ENCODE results near the gene C12orf56. TPM values are rescaled to one million over a fixed set of nuclear protein-coding genes. Genes with fewer than 3 reads are reported as not detected.

Gene C12orf56
- total RNA-seq, 1 experiment from 2014 or later, result not detected

GRCh38 chr12:64286521-64286920, 104.0 kb downstream of the C12orf56 start:
- Histone ChIP-seq H3K36me3 (ENCODE audit: insufficient read depth, low read length) (no peaks in the 10 kb centered on the region), H3K4me1 (ENCODE audit: low read length) (no peaks in the 10 kb centered on the region), H4K20me1 (ENCODE audit: insufficient read depth, low read depth, low read length) (no peaks in the 10 kb centered on the region), H3K79me2 (ENCODE audit: low read length) (no peaks in the 10 kb centered on the region), H3K4me3 (ENCODE audit: low read length) (no peak overlapping the region), H3K9ac (ENCODE audit: low read length) (no peak overlapping the region), H3K9me2 (replicated peaks; ENCODE audit: insufficient read depth, low read length) (no peaks in the 10 kb centered on the region), H3K27me3 (ENCODE audit: low read length) (no peaks in the 10 kb centered on the region), H3K9me3 (ENCODE audit: low read length) (no peaks in the 10 kb centered on the region), H2AFZ (ENCODE audit: low read length) (no peak overlapping the region), H3K4me2 (ENCODE audit: low read depth, low read length, poor library complexity, severe bottlenecking) (no peak overlapping the region), H3K27ac (ENCODE audit: low read length) (no peak overlapping the region)
- no peak for DNase-seq

DNA sequence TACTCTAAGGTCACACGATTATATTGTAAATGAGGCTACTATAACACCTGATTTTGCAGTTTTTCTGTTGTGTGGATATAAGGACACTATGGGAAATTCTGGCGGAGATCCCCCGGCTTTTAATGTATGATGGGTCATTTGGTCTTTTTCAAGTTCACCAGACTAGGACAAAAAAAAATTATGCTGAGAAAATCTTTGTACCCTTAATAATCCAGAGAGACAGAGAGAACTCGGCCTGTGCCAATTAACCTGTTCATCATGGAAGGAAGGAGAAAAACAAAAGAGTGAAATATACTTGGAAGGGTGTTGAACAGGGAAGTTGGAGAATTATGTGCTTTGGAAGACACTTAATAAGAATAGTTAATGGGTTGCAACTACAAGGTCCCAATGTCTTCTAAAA, 106.3 kb downstream of the C12orf56 start:
- no peak overlapping the region for H3K9ac ChIP-seq (ENCODE audit: low read length)
- no peaks in the 10 kb centered on the region for H3K4me1 ChIP-seq (ENCODE audit: low read length)
- H3K27me3 ChIP-seq (ENCODE audit: low read length), result no peaks in the 10 kb centered on the region
- H3K4me3 ChIP-seq (ENCODE audit: low read length), result no peak overlapping the region
- no peak overlapping the region for H3K4me2 ChIP-seq (ENCODE audit: low read depth, low read length, poor library complexity, severe bottlenecking)
- H3K36me3 ChIP-seq (ENCODE audit: insufficient read depth, low read length), result no peaks in the 10 kb centered on the region
- no peaks in the 10 kb centered on the region for H3K79me2 ChIP-seq (ENCODE audit: low read length)
- DNase-seq, result no peak
- H3K9me3 ChIP-seq (ENCODE audit: low read length), result no peaks in the 10 kb centered on the region
- H3K9me2 ChIP-seq (replicated peaks; ENCODE audit: insufficient read depth, low read length), result no peaks in the 10 kb centered on the region
- H2AFZ ChIP-seq (ENCODE audit: low read length), result no peak overlapping the region
- no peaks in the 10 kb centered on the region for H4K20me1 ChIP-seq (ENCODE audit: insufficient read depth, low read depth, low read length)
- no peak overlapping the region for H3K27ac ChIP-seq (ENCODE audit: low read length)

GRCh38 chr12:64278421-64278820, 112.1 kb downstream of the C12orf56 start:
- H3K4me1 ChIP-seq (ENCODE audit: low read length), result no peaks in the 10 kb centered on the region
- no peaks in the 10 kb centered on the region for H3K27me3 ChIP-seq (ENCODE audit: low read length)
- no peak for DNase-seq
- no peak overlapping the region for H2AFZ ChIP-seq (ENCODE audit: low read length)
- no peak overlapping the region for H3K4me2 ChIP-seq (ENCODE audit: low read depth, low read length, poor library complexity, severe bottlenecking)
- H4K20me1 ChIP-seq (ENCODE audit: insufficient read depth, low read depth, low read length), result no peaks in the 10 kb centered on the region
- no peaks in the 10 kb centered on the region for H3K36me3 ChIP-seq (ENCODE audit: insufficient read depth, low read length)
- H3K4me3 ChIP-seq (ENCODE audit: low read length), result no peak overlapping the region
- H3K79me2 ChIP-seq (ENCODE audit: low read length), result no peaks in the 10 kb centered on the region
- H3K9ac ChIP-seq (ENCODE audit: low read length), result no peak overlapping the region
- H3K9me2 ChIP-seq (replicated peaks; ENCODE audit: insufficient read depth, low read length), result no peaks in the 10 kb centered on the region
- no peaks in the 10 kb centered on the region for H3K9me3 ChIP-seq (ENCODE audit: low read length)
- H3K27ac ChIP-seq (ENCODE audit: low read length), result no peak overlapping the region

GRCh38 chr12:64273527-64274403, 116.8 kb downstream of the C12orf56 start:
- Histone ChIP-seq H3K36me3 (ENCODE audit: insufficient read depth, low read length) (no peaks in the 10 kb centered on the region), H3K4me2 (ENCODE audit: low read depth, low read length, poor library complexity, severe bottlenecking) (no peak overlapping the region), H3K27ac (ENCODE audit: low read length) (no peak overlapping the region), H3K4me1 (ENCODE audit: low read length) (no peaks in the 10 kb centered on the region), H4K20me1 (ENCODE audit: insufficient read depth, low read depth, low read length) (no peaks in the 10 kb centered on the region), H3K27me3 (ENCODE audit: low read length) (no peaks in the 10 kb centered on the region), H3K9ac (ENCODE audit: low read length) (no peak overlapping the region), H2AFZ (ENCODE audit: low read length) (no peak overlapping the region), H3K4me3 (ENCODE audit: low read length) (no peak overlapping the region), H3K9me2 (replicated peaks; ENCODE audit: insufficient read depth, low read length) (no peaks in the 10 kb centered on the region), H3K9me3 (ENCODE audit: low read length) (no peaks in the 10 kb centered on the region), H3K79me2 (ENCODE audit: low read length) (no peaks in the 10 kb centered on the region)
- DNase-seq, result peak; percentile 59

DNA sequence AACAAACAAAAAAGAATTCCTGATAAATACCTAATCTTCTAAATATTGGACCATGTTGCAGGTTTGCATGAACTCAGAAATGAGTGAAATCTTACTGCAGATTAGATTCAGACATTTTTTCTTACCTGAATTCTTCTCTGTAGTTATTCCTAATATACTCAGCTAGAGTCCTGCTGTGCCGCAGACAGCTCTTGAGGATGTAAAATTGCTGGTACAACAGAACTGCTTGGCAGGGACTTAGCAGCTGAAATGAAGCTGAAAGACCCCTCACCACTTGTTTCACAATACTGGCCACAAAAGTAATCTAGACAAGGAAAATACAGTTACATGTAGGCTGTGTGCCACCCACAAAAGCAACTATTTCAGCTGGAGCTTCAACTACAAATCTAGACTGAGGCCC, 120.1 kb downstream of the C12orf56 start:
- no peaks in the 10 kb centered on the region for H3K36me3 ChIP-seq (ENCODE audit: insufficient read depth, low read length)
- no peak for DNase-seq
- H3K4me1 ChIP-seq (ENCODE audit: low read length), result peaks cover 4% of the 10 kb centered on the region

GRCh38 chr12:64269161-64269560, 121.4 kb downstream of the C12orf56 start:
- Histone ChIP-seq H3K4me1 (ENCODE audit: low read length) (peaks cover 4% of the 10 kb centered on the region), H3K36me3 (ENCODE audit: insufficient read depth, low read length) (no peaks in the 10 kb centered on the region), H3K9ac (ENCODE audit: low read length) (no peak overlapping the region), H3K4me2 (ENCODE audit: low read depth, low read length, poor library complexity, severe bottlenecking) (no peak overlapping the region), H3K27me3 (ENCODE audit: low read length) (no peaks in the 10 kb centered on the region), H3K79me2 (ENCODE audit: low read length) (no peaks in the 10 kb centered on the region), H3K9me3 (ENCODE audit: low read length) (no peaks in the 10 kb centered on the region), H2AFZ (ENCODE audit: low read length) (no peak overlapping the region), H3K9me2 (replicated peaks; ENCODE audit: insufficient read depth, low read length) (no peaks in the 10 kb centered on the region), H4K20me1 (ENCODE audit: insufficient read depth, low read depth, low read length) (no peaks in the 10 kb centered on the region), H3K27ac (ENCODE audit: low read length) (no peak overlapping the region), H3K4me3 (ENCODE audit: low read length) (no peak overlapping the region)
- DNase-seq, result no peak

More for the DNA sequence above, 120.1 kb downstream of the C12orf56 start:
- Histone ChIP-seq H3K4me2 (ENCODE audit: low read depth, low read length, poor library complexity, severe bottlenecking) (no peak overlapping the region), H3K27me3 (ENCODE audit: low read length) (no peaks in the 10 kb centered on the region), H3K4me3 (ENCODE audit: low read length) (no peak overlapping the region), H3K9me3 (ENCODE audit: low read length) (no peaks in the 10 kb centered on the region), H3K79me2 (ENCODE audit: low read length) (no peaks in the 10 kb centered on the region), H3K27ac (ENCODE audit: low read length) (no peak overlapping the region), H4K20me1 (ENCODE audit: insufficient read depth, low read depth, low read length) (no peaks in the 10 kb centered on the region), H2AFZ (ENCODE audit: low read length) (no peak overlapping the region), H3K9me2 (replicated peaks; ENCODE audit: insufficient read depth, low read length) (no peaks in the 10 kb centered on the region), H3K9ac (ENCODE audit: low read length) (no peak overlapping the region)

- no peaks in the 10 kb centered on the region for H4K20me1 ChIP-seq (ENCODE audit: insufficient read depth, low read depth, low read length)
- no peak for DNase-seq
- no peaks in the 10 kb centered on the region for H3K9me3 ChIP-seq (ENCODE audit: low read length)
- no peak overlapping the region for H3K27ac ChIP-seq (ENCODE audit: low read length)
- H3K9me2 ChIP-seq (replicated peaks; ENCODE audit: insufficient read depth, low read length), result no peaks in the 10 kb centered on the region
- H3K36me3 ChIP-seq (ENCODE audit: insufficient read depth, low read length), result no peaks in the 10 kb centered on the region
- no peak overlapping the region for H3K4me2 ChIP-seq (ENCODE audit: low read depth, low read length, poor library complexity, severe bottlenecking)
- peaks cover 4% of the 10 kb centered on the region for H3K4me1 ChIP-seq (ENCODE audit: low read length)
- no peak overlapping the region for H2AFZ ChIP-seq (ENCODE audit: low read length)
- no peak overlapping the region for H3K4me3 ChIP-seq (ENCODE audit: low read length)
- no peaks in the 10 kb centered on the region for H3K79me2 ChIP-seq (ENCODE audit: low read length)
- no peak overlapping the region for H3K9ac ChIP-seq (ENCODE audit: low read length)
- H3K27me3 ChIP-seq (ENCODE audit: low read length), result no peaks in the 10 kb centered on the region
Observed at GRCh38 chr12:64268409-64268808, 122.1 kb downstream of the C12orf56 start.

DNA sequence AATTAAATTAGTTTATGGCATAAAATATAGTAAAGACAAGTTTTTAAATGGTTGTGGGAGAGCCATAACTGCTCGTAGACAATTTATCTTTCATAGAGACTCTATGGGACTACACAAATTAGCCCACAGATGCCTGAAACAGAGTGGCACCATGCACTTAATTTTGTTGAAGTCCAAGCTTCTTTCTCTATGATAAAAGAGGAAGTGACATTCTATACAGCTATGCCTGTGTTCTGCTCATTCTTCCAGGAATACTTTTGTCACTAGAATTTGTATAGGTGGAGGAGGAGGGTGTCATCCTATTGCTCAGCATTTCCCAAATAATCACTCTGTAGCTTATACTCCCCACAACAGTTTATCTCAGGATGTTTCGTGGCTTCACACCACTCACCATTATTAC, 124.7 kb downstream of the C12orf56 start:
- peak; percentile 42 for DNase-seq
- no peaks in the 10 kb centered on the region for H3K36me3 ChIP-seq (ENCODE audit: insufficient read depth, low read length)
- no peak overlapping the region for H3K4me3 ChIP-seq (ENCODE audit: low read length)
- H2AFZ ChIP-seq (ENCODE audit: low read length), result no peak overlapping the region
- H4K20me1 ChIP-seq (ENCODE audit: insufficient read depth, low read depth, low read length), result no peaks in the 10 kb centered on the region
- no peak overlapping the region for H3K9ac ChIP-seq (ENCODE audit: low read length)
- H3K4me2 ChIP-seq (ENCODE audit: low read depth, low read length, poor library complexity, severe bottlenecking), result no peak overlapping the region
- no peaks in the 10 kb centered on the region for H3K27me3 ChIP-seq (ENCODE audit: low read length)
- H3K9me2 ChIP-seq (replicated peaks; ENCODE audit: insufficient read depth, low read length), result no peaks in the 10 kb centered on the region
- no peaks in the 10 kb centered on the region for H3K9me3 ChIP-seq (ENCODE audit: low read length)
- no peaks in the 10 kb centered on the region for H3K79me2 ChIP-seq (ENCODE audit: low read length)
- no peak overlapping the region for H3K27ac ChIP-seq (ENCODE audit: low read length)
- H3K4me1 ChIP-seq (ENCODE audit: low read length), result peaks cover 4% of the 10 kb centered on the region
